Activated T-cell treated with anti-CD3 and anti-CD28 coated beads for 4 hours (primary cell): ENCODE measurements around the gene GNAQ.
"Not testable (repeated sequence)": the region's sequence is repeated elsewhere in the genome, so short reads cannot be mapped to it uniquely, and the experiment has no call there.

ENCODE experiments used
- DNase-seq: peaks from one replicate; pipeline ENCODE4 v3.0.0-alpha.2; 2020

Gene GNAQ

DNA sequence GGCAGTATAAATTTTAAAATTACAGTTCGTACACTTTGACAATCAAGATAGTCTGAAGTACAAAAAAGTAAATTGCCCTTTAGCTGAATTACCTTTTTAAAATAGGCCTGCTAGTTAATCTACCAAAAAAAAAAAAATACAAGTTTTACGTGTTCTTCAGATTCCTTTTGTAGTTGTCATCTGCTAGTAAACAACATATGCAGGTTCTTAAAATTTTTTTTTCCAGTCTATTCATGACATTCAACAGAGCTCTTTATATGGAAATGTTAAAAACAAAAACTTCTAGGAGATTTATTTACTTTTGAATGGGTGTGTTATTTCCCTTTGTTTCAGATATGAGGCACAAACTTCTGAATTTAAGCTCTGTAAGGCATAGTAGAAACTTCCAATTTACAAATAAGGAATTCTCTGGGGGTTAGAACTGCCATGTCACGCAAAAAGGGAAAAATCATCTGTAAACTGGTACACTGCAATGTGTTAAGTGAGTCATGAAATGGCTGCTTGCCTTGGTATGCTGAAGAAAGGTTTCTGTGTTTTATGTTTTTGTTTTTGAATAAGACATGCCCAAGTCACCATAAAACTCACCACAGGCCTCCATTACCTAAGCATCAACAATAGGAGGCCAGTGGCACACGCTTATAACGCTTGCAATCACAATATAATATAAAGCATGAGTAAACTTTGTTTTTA lies 313.9 kb downstream of the GNAQ start:
- DNase-seq, result not testable (repeated sequence)

DNA sequence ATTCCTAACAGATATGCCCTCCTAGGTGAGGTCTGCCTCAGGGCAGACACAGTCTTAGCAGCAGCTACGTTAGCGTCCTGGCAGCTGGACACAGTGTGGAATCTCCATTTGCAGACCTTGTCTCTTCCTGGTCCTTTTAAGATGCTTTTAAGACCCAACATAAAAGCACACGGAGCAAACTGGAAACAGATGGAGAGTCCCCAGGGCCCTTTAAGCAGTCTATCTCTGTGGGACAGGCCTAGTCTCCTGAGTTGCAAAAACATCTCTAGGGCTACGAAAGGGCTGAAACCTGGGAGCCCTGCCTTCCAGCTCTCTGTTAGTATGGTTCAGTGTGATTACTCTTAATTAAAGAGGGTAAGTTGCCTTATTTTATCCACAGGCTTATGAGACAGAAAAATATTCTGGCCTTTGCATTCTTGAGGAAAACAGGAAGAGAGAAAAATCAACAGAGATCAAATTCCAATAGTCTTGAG lies 317.5 kb downstream of the GNAQ start:
- no peak for DNase-seq

- no peak for DNase-seq
Observed at GRCh38 chr9:77712533-77713130, 319.0 kb downstream of the GNAQ start.

DNA sequence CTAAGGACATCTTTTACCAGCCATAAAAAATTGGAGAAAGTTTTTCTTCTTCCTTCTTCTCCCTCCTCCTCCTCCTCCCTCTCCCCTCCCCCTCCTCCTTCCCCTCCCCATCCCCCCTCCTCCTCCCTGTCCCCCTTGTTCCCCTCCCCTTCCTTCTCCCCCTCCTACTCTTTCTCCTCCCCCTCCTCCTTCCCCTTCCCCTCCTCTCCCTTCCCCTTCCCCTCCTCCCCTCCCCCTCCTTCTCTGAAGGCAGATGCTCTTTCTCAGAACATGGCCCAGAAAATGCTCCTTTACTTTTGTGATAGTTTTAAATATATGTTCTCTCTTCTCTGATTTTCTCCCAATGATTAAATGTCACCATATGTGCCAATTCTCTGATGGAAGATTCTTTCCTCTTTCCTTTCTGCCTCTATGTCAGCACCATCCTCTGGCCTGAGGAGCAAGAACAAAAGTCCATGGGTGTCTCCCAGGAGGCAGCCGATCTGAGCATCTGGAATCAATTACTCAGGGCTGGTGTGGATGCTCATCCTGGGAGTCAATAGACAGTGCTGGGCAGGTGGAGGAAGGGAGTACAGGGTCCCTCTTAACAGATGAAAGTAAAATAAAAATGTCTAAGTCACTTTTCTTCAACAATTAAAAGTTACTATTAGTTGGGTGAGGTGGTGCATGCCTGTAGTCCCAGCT lies 320.5 kb downstream of the GNAQ start:
- DNase-seq, result no peak

DNA sequence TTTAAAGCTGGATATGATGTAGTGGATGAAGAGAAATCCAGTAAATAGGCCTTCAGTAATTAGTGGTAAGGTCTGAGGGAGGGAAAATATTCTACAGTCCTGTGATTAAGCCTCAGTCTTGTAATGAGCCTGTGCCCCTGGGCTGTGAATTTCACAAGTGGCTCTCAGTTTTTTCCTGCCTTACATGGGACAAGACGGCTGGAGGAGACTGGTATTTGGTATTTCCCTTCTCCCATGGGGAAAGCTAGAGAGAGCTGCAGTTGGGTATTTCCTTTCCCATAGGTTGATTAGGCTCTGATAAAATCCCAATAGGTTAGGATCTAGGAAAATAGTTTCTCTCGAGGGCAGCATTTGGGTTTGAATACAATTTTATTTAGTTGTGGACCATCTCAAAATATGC lies 321.3 kb downstream of the GNAQ start:
- DNase-seq, result no peak

- DNase-seq, result no peak
Observed at GRCh38 chr9:77708064-77708815, 323.4 kb downstream of the GNAQ start.

- no peak for DNase-seq
Observed at GRCh38 chr9:77707383-77708063, 324.1 kb downstream of the GNAQ start.

- no peak for DNase-seq
Observed at GRCh38 chr9:77705636-77706035, 326.0 kb downstream of the GNAQ start.

GRCh38 chr9:77702521-77703390 lies 328.9 kb downstream of the GNAQ start:
- not testable (repeated sequence) for DNase-seq

- no peak for DNase-seq
Observed at GRCh38 chr9:77697238-77697984, 334.2 kb downstream of the GNAQ start.

- not testable (repeated sequence) for DNase-seq
Observed at GRCh38 chr9:77690723-77691122, 340.9 kb downstream of the GNAQ start.

GRCh38 chr9:77690119-77690518 lies 341.5 kb downstream of the GNAQ start:
- DNase-seq, result not testable (repeated sequence)

GRCh38 chr9:77687737-77688136 lies 343.9 kb downstream of the GNAQ start:
- DNase-seq, result not testable (repeated sequence)

DNA sequence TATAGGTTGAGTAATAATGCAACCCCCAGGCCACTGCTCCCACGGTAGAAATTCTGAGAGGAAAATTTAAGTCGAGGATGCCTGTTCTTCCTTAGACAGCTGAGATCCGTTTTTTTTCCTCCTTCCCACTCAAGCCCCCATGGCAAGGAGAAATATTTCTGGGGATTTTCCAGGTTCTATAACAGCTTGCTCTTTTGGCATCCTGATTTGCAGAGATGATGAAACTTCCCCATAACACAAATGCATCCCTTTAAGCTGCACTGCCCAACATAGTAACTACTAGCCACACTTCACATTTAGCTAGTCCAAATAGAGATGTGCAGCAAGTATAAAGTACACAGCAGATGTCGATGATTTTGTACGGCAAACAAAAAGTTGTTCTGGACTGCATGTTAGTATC lies 351.0 kb downstream of the GNAQ start:
- no peak for DNase-seq

GRCh38 chr9:77679661-77680368 lies 351.8 kb downstream of the GNAQ start:
- DNase-seq, result no peak

GRCh38 chr9:77679088-77679487 lies 352.5 kb downstream of the GNAQ start:
- DNase-seq, result no peak

DNA sequence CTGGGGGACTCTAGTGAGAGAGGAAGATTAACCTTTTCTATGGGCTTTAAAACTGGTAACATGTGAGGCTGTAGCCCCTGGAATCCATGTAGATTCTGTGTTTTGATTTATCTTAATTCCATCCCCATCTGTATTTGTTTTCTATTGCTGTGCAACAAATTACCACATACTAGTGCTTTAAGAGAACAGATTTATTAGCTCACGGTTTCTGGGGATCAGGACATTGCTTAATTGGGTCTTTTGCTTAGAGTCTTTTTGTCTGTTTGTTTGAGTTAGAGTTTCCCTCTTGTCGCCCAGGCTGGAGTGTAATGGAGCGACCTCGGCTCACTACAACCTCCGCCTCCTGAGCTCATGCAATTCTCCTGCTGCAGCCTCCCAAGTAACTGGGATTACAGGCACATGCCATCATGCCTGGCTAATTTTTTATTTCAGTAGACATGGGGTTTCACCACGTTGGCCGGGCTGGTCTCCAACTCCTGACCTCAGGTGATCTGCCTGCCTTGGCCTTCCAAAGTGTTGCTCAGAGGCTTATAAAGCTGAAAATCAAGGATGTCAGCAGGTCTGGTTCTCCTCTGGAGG lies 353.6 kb downstream of the GNAQ start:
- no peak for DNase-seq

GRCh38 chr9:77677397-77677796 lies 354.2 kb downstream of the GNAQ start:
- no peak for DNase-seq

DNA sequence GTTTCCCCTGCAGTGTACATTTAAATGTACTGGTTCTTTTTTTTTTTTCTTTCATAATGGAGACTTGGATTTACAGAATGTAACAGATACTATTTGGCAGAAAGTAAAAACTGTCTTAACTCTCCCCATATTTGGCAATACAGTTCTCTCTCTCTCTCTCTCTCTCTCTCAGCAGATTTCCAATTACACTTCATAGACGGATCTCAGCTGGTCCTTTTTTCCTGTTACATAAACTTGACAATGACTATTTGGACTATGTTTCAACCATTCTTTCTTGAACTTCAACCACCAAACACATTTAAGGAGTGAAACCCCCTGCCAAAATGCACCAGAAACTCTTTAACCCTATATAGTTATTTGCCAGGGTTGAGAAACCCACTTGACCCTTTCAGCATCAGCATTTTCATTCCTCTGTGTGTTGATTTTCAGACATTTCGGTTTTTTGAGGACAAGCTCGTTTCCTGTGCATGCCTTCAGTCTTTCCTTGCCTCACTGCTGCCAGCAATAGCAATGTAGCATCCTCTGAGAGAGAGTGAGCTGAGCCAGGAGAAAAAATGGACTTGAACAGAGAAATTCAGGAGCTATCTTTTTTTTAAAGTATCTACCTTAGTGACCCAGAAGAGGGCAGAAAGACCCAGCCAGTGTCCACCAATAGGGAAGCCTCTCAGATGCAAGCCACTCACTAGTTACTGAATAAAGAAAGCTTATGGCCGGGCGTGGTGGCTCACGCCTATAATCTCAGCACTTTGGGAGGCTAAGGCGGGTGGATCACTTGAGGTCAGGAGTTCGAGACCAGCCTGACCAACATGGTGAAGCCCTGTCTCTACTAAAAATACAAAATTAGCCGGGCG lies 357.4 kb downstream of the GNAQ start:
- no peak for DNase-seq
